Left ventricle myocardium superior (tissue), 1 donor: ENCODE measurements around the gene PLCB1. TPM values are rescaled to one million over a fixed set of nuclear protein-coding genes. Genes with fewer than 3 reads are reported as not detected.
"Not testable (repeated sequence)": the region's sequence is repeated elsewhere in the genome, so short reads cannot be mapped to it uniquely, and the experiment has no call there.

Experiments used
- ATAC-seq: fragments of 200-7000 bp; cut with Tn5 transposase; one replicate; pipeline ENCODE4 v1.9.1; 2020; ENCODE audit warnings: mild to moderate bottlenecking, moderate library complexity
- DNase-seq: peaks from one replicate; pipeline ENCODE4 v3.0.0-alpha.2; 2020
- intact Hi-C: fragments of 100-400 bp; cut with micrococcal nuclease; formaldehyde crosslinking; loops from one replicate; pipeline ENCODE4 v1.11.0; 2022
- long read RNA-seq: library from polyadenylated mRNA; unstranded; transcript quantifications from one replicate; pipeline ENCODE4 v2.0.0, GENCODE V29; 2021
- total RNA-seq: library from RNA; stranded (reverse); fragmentation: NEBNext Ultra II Directional; extraction: Animal tissue kit (Norgen Biotek cat#: 25700); gene quantifications from one replicate; pipeline ENCODE4 v1.2.1, GENCODE V29; 2021
- donor health status: DM: no; HTN: yes; CAD: no; lungs with severe emphysema.

PLCB1 gene
- total RNA-seq: 7.7 TPM
- long read RNA-seq, partial matches to known transcripts: 1 of 1 reads
- long read RNA-seq, other reads (novel, unspliced or antisense): 0 of 1 reads

- intact Hi-C loops: loop anchor here (10.0 kb wide), 1 partner anchor 263 kb away; no protein-coding TSS in a partner anchor
- DNase-seq (peak; percentile 91), ATAC-seq (peak; percentile 92)
Observed at GRCh38 chr20:8131598-8132483, at the start of gene PLCB1. Gene PLCB1 (plus strand): TSS chr20:8132266. CDS start chr20:8132652, 386 bp downstream.

- DNase-seq (no peak), ATAC-seq (peak; percentile 95)
- intact Hi-C loops: no loop called here
Observed at GRCh38 chr20:8082989-8083388, 49.1 kb upstream of the PLCB1 start.

GRCh38 chr20:8089668-8090067 lies 42.4 kb upstream of the PLCB1 start:
- intact Hi-C loops: no loop called here
- no peak for ATAC-seq

GRCh38 chr20:8094415-8094818 lies 37.6 kb upstream of the PLCB1 start:
- DNase-seq: peak; percentile 67
- intact Hi-C loops: no loop called here
- ATAC-seq: peak; percentile 80

More at GRCh38 chr20:8089668-8090067, 42.4 kb upstream of the PLCB1 start:
- no peak for DNase-seq

GRCh38 chr20:8094850-8095249 lies 37.2 kb upstream of the PLCB1 start:
- intact Hi-C loops: no loop called here
- peak; percentile 33 for ATAC-seq

GRCh38 chr20:8095648-8096572 lies 36.2 kb upstream of the PLCB1 start:
- intact Hi-C loops: no loop called here

More at GRCh38 chr20:8094850-8095249, 37.2 kb upstream of the PLCB1 start:
- DNase-seq: no peak

GRCh38 chr20:8097307-8097706 lies 34.8 kb upstream of the PLCB1 start:
- DNase-seq (no peak), ATAC-seq (no peak)
- intact Hi-C loops: no loop called here

More at GRCh38 chr20:8095648-8096572, 36.2 kb upstream of the PLCB1 start:
- ATAC-seq (no peak), DNase-seq (no peak)

GRCh38 chr20:8104252-8104651 lies 27.8 kb upstream of the PLCB1 start:
- intact Hi-C loops: no loop called here
- ATAC-seq: no peak
- no peak for DNase-seq

- ATAC-seq, intact Hi-C loops, DNase-seq: not testable (repeated sequence)
Observed at GRCh38 chr20:8114612-8115011, 17.5 kb upstream of the PLCB1 start.

- intact Hi-C loops: no loop called here
- ATAC-seq: no peak
- DNase-seq: no peak
Observed at GRCh38 chr20:8115436-8115835, 16.6 kb upstream of the PLCB1 start.

- DNase-seq (no peak), ATAC-seq (peak; percentile 93)
- intact Hi-C loops: no loop called here
Observed at GRCh38 chr20:8116067-8116811, 15.8 kb upstream of the PLCB1 start.

- intact Hi-C loops: no loop called here
- ATAC-seq: no peak
- DNase-seq: no peak
Observed at GRCh38 chr20:8117636-8118035, 14.4 kb upstream of the PLCB1 start.

- ATAC-seq (peak; percentile 27), DNase-seq (no peak)
- intact Hi-C loops: no loop called here
Observed at GRCh38 chr20:8118039-8118438, 14.0 kb upstream of the PLCB1 start.

GRCh38 chr20:8118760-8119159 lies 13.3 kb upstream of the PLCB1 start:
- DNase-seq (no peak), ATAC-seq (no peak)
- intact Hi-C loops: no loop called here

GRCh38 chr20:8121666-8122065 lies 10.4 kb upstream of the PLCB1 start:
- intact Hi-C loops: loop anchor here (5.0 kb wide), 1 partner anchor 76 kb away; no protein-coding TSS in a partner anchor

GRCh38 chr20:8124639-8125038 lies 7.4 kb upstream of the PLCB1 start:
- intact Hi-C loops: loop anchor here (5.0 kb wide), 1 partner anchor 73 kb away; no protein-coding TSS in a partner anchor
- ATAC-seq: no peak
- DNase-seq: no peak

More at GRCh38 chr20:8121666-8122065, 10.4 kb upstream of the PLCB1 start:
- no peak for ATAC-seq
- no peak for DNase-seq

- intact Hi-C loops: no loop called here
- no peak for DNase-seq
- no peak for ATAC-seq
Observed at GRCh38 chr20:8126181-8126580, 5.9 kb upstream of the PLCB1 start.

GRCh38 chr20:8126841-8127378 lies 5.2 kb upstream of the PLCB1 start:
- no peak for ATAC-seq
- intact Hi-C loops: no loop called here
- no peak for DNase-seq
